Heart left ventricle (tissue), 16 donors: ENCODE data around the gene CTRB1. TPM values are rescaled to one million over a fixed set of nuclear protein-coding genes. Genes with fewer than 3 reads are reported as not detected.

Source experiments
- ATAC-seq, 4 donors: fragments of 200-7000 bp; cut with Tn5 transposase; one replicate each; pipeline ENCODE4 v1.9.1; 2020 to 2022; ENCODE audit warnings: moderate library complexity in 4 of 4, mild to moderate bottlenecking in 3 of 4, moderate number of reproducible peaks in 1 of 4
- DNase-seq, 5 donors: peaks; one replicate each; pipeline ENCODE4 v3.0.0-alpha.2; 2020
- H3K27ac ChIP-seq, 12 donors: fragments of 200-600 bp; sonication (generic) in 4 of 12; one replicate each; pipeline versions ENCODE4 v1.5.0 to v1.8.0; 2016 to 2022; ENCODE audit warnings: mild to moderate bottlenecking in 2 of 12
- H3K27me3 ChIP-seq, 9 donors: fragments of 200-600 bp; sonication (generic) in 2 of 9; one replicate each; pipeline versions ENCODE4 v1.5.1 to v1.8.0; 2016 to 2022; ENCODE audit warnings: mild to moderate bottlenecking in 3 of 9
- H3K36me3 ChIP-seq, 9 donors: fragments of 200-600 bp; sonication (generic) in 2 of 9; one replicate each; pipeline versions ENCODE4 v1.5.0 to v1.8.0; 2018 to 2022; ENCODE audit warnings: mild to moderate bottlenecking in 2 of 9
- H3K4me1 ChIP-seq, 12 donors: fragments of 200-600 bp; sonication (generic) in 4 of 12; one replicate each; pipeline versions ENCODE4 v1.5.0 to v1.8.0; 2016 to 2022; ENCODE audit warnings: mild to moderate bottlenecking in 3 of 12
- H3K4me3 ChIP-seq, 12 donors: fragments of 200-600 bp; sonication (generic) in 4 of 12; one replicate each; pipeline versions ENCODE4 v1.5.0 to v1.8.0; 2017 to 2022; ENCODE audit warnings: mild to moderate bottlenecking in 9 of 12, moderate library complexity in 4 of 12
- H3K9me3 ChIP-seq, 12 donors: fragments of 200-600 bp; sonication (generic) in 4 of 12; one replicate each; pipeline versions ENCODE4 v1.5.0 to v1.8.0; 2016 to 2022; ENCODE audit warnings: mild to moderate bottlenecking in 1 of 12
- POLR2A ChIP-seq, 2 donors: fragments of 450-650 bp; IDR thresholded peaks; one replicate each; pipeline ENCODE4 v1.6.1; 2017; ENCODE audit warnings: antibody characterized with exemption in 2 of 2, mild to moderate bottlenecking in 2 of 2, moderate library complexity in 2 of 2
- WGBS, 4 donors: extraction: QIAGEN DNeasy Blood & Tissue Kit in 2 of 4; methylation state at CpG; one replicate each; pipeline versions ENCODE4 v1.1.5 to v1.1.7; 2013 to 2018; 5-methylcytosine and 5-hydroxymethylcytosine counted together
- intact Hi-C, 10 donors: fragments of 100-400 bp; cut with DNase I; formaldehyde crosslinking; loops; one replicate each; pipeline versions ENCODE4 v1.11.1 to v1.14.2; 2022
- long read RNA-seq, 3 donors: library from polyadenylated mRNA; unstranded; transcript quantifications; one replicate each; pipeline ENCODE4 v2.0.0, GENCODE V29; 2020 to 2021
- polyA plus RNA-seq, 2 donors: library from polyadenylated mRNA; stranded (reverse); fragments of 200-250 nt; gene quantifications; one replicate each; pipeline ENCODE4 v1.2.3, GENCODE V29; 2013
- total RNA-seq, 9 donors: library from RNA; depleted of rRNA in 2 of 9; stranded (reverse); fragments of >200 nt in 2 of 9; fragmentation: NEBNext Ultra II Directional in 3 of 9; extraction: Animal tissue kit (Norgen Biotek cat#: 25700) in 3 of 9; gene quantifications; one replicate each; pipeline versions ENCODE4 v1.1.0 to v1.2.4, GENCODE V29; 2016 to 2023
- TF ChIP-seq, protein P1 (sequence below), 12 donors: fragments of 200-600 bp; sonication (generic) in 4 of 12; IDR thresholded peaks; one replicate each; pipeline versions ENCODE4 v1.5.0 to v1.8.0; 2018 to 2022; ENCODE audit warnings: antibody characterized with exemption in 12 of 12, mild to moderate bottlenecking in 5 of 12
- donor health status: ischemic (EF 13 %, LVEDD 7.1; RV severe dilation, severe dysfunction).
- donor health status: healthy with polysubstance abuse.
- donor health status: DM: no; HTN: yes; CAD: no.
- donor health status: DM: no; HTN: no; CAD: no.
- donor health status: ischemic (EF 25% LVEDD 6.9; RV normal size, moderate dysfunction).
- donor health status: ischemic (EF 25% LVEDD 5.7; RV mildly dilated, moderate dysfunction).
- donor health status: healthy.
- donor health status: DM: yes; HTN: yes; CAD: no.
- donor health status: ischemic (EF 35%, LVEDD 5.7; RV mildly dilated, moderate dysfunction).
- donor health status: nonischemic (EF 11% LVEDD 7.7; RV severe dilation, severe dysfunction).
- donor health status: DM: yes; HTN: yes; CAD: no.
- donor health status: PGD.
- donor health status: ischemic (EF 29% LVEDD 5.4; RV normal size, mild dysfunction).
- donor health status: nonischemic (EF 23%, LVEDD 6.1; RV moderate dilation, normal function).

The CTRB1 gene
- total RNA-seq = 1 to 10 TPM in 5 of 9 donors, not detected in 4; 2.0 to 3.7 (median 3.0) TPM
- under 1 TPM in 1 of 2 donors, not detected in 1; 0.64 TPM for polyA plus RNA-seq
- long read RNA-seq, donor 1, partial matches to known transcripts = 0 of 1 reads
- long read RNA-seq, donor 1, other reads (novel, unspliced or antisense) = 1 of 1 reads
- long read RNA-seq, donor 2 = 0 reads
- long read RNA-seq, donor 3, partial matches to known transcripts = 0 of 1 reads
- long read RNA-seq, donor 3, other reads (novel, unspliced or antisense) = 1 of 1 reads

GRCh38 chr16:75218256-75219076 is at the start of gene CTRB1:
TSS of gene CTRB1 (plus strand) at chr16:75218988. CDS start at chr16:75219008, 20 bp downstream.
- no peak within 1 kb of the TSS for H3K27ac ChIP-seq
- H3K9me3 ChIP-seq = no peaks in the 10 kb centered on the region
- DNase-seq (no peak), ATAC-seq (peak in 1 of 4 donors; percentile 9)
- peaks cover 0 to 9% (median 0%) of the 10 kb centered on the region in 12 donors for H3K4me1 ChIP-seq
- WGBS, 4 donors = 84 to 89% (median 86%) methylated on average over 13 to 19 of the region's 19 CpGs
- H3K4me3 ChIP-seq = peak within 1 kb of the TSS in 2 of 12 donors; percentile 11 to 30
- no peaks in the 10 kb centered on the region for H3K27me3 ChIP-seq
- H3K36me3 ChIP-seq = no peaks in the 10 kb centered on the region
- TF ChIP-seq POLR2A (IDR thresholded peaks at IDR 0.05) = no peak
- TF ChIP-seq, protein P1, sequence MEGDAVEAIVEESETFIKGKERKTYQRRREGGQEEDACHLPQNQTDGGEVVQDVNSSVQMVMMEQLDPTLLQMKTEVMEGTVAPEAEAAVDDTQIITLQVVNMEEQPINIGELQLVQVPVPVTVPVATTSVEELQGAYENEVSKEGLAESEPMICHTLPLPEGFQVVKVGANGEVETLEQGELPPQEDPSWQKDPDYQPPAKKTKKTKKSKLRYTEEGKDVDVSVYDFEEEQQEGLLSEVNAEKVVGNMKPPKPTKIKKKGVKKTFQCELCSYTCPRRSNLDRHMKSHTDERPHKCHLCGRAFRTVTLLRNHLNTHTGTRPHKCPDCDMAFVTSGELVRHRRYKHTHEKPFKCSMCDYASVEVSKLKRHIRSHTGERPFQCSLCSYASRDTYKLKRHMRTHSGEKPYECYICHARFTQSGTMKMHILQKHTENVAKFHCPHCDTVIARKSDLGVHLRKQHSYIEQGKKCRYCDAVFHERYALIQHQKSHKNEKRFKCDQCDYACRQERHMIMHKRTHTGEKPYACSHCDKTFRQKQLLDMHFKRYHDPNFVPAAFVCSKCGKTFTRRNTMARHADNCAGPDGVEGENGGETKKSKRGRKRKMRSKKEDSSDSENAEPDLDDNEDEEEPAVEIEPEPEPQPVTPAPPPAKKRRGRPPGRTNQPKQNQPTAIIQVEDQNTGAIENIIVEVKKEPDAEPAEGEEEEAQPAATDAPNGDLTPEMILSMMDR (IDR thresholded peaks at IDR 0.05) = no peak
- intact Hi-C loops = no loop called here

- Histone ChIP-seq H3K4me3 (no peak overlapping the region), H3K9me3 (peaks cover 2 to 95% (median 49%) of the 10 kb centered on the region in 12 donors), H3K27ac (no peak overlapping the region), H3K36me3 (peaks cover 7 to 68% (median 47%) of the 10 kb centered on the region in 9 donors), H3K4me1 (no peaks in the 10 kb centered on the region), H3K27me3 (no peaks in the 10 kb centered on the region)
- ATAC-seq = no peak
- no peak for DNase-seq
- TF ChIP-seq, protein P1 (IDR thresholded peaks at IDR 0.05) = no peak
- TF ChIP-seq POLR2A (IDR thresholded peaks at IDR 0.05) = no peak
- intact Hi-C loops = no loop called here
- 89 to 99% (median 96%) methylated on average over 10 of the region's 10 CpGs for WGBS, 4 donors
Observed at GRCh38 chr16:75169899-75170405, 48.8 kb upstream of the CTRB1 start.

GRCh38 chr16:75172578-75172977 is 46.2 kb upstream of the CTRB1 start:
- H3K4me3 ChIP-seq = no peak overlapping the region
- TF ChIP-seq, protein P1 (IDR thresholded peaks at IDR 0.05) = no peak
- no peak for TF ChIP-seq POLR2A (IDR thresholded peaks at IDR 0.05)
- 88 to 97% (median 95%) methylated on average over 4 of the region's 4 CpGs for WGBS, 4 donors
- no peak overlapping the region for H3K27ac ChIP-seq
- intact Hi-C loops = no loop called here
- DNase-seq (no peak), ATAC-seq (no peak)
- H3K27me3 ChIP-seq = no peaks in the 10 kb centered on the region
- H3K9me3 ChIP-seq = peaks cover 2 to 100% (median 69%) of the 10 kb centered on the region in 12 donors
- H3K4me1 ChIP-seq = no peaks in the 10 kb centered on the region
- H3K36me3 ChIP-seq = peaks cover 7 to 44% (median 35%) of the 10 kb centered on the region in 9 donors

- Histone ChIP-seq H3K27me3 (no peaks in the 10 kb centered on the region), H3K27ac (no peak overlapping the region), H3K9me3 (peaks cover 0 to 84% (median 55%) of the 10 kb centered on the region in 12 donors), H3K4me3 (no peak overlapping the region), H3K36me3 (peaks cover 0 to 19% (median 10%) of the 10 kb centered on the region in 9 donors), H3K4me1 (no peaks in the 10 kb centered on the region)
- ATAC-seq (no peak), DNase-seq (no peak)
- TF ChIP-seq POLR2A (IDR thresholded peaks at IDR 0.05) = no peak
- TF ChIP-seq, protein P1 (IDR thresholded peaks at IDR 0.05) = no peak
- intact Hi-C loops = no loop called here
- WGBS, 4 donors = 93 to 99% (median 95%) methylated on average over 2 to 3 of the region's 3 CpGs
Observed at GRCh38 chr16:75175074-75175473, 43.7 kb upstream of the CTRB1 start.
